ENCODE results near the gene CCR5AS.

GRCh38 chr3:46334741-46335478 is 72.0 kb downstream of the CCR5AS start:
- TF ChIP-seq, protein P1, sequence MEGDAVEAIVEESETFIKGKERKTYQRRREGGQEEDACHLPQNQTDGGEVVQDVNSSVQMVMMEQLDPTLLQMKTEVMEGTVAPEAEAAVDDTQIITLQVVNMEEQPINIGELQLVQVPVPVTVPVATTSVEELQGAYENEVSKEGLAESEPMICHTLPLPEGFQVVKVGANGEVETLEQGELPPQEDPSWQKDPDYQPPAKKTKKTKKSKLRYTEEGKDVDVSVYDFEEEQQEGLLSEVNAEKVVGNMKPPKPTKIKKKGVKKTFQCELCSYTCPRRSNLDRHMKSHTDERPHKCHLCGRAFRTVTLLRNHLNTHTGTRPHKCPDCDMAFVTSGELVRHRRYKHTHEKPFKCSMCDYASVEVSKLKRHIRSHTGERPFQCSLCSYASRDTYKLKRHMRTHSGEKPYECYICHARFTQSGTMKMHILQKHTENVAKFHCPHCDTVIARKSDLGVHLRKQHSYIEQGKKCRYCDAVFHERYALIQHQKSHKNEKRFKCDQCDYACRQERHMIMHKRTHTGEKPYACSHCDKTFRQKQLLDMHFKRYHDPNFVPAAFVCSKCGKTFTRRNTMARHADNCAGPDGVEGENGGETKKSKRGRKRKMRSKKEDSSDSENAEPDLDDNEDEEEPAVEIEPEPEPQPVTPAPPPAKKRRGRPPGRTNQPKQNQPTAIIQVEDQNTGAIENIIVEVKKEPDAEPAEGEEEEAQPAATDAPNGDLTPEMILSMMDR (IDR thresholded peaks at IDR 0.05): no peak
- no peak for TF ChIP-seq POLR2AphosphoS5 (IDR thresholded peaks at IDR 0.05)
